ENCODE measurements around the gene BUB1B. TPM values are rescaled to one million over a fixed set of nuclear protein-coding genes. Genes with fewer than 3 reads are reported as not detected.

Gene BUB1B
- total RNA-seq, 2 experiments from 2014 or later: 1.4 to 2.4 TPM

DNA sequence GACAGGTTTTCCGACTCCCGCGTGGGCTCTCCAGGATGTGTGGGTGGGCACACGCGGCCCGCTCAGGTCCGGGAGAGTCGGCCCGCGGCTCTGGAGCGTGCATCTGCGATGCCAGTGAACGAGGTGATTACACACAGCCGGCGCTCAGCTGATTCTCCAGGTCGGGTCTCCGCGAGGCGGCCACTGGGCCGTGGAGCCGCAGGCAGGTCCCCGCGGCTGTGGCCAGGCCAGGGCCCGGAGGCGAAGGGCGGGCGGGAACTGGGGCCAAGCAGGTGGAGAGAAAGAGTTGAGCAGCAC is 91.2 kb downstream of the BUB1B start:
- CTCF ChIA-PET: no interaction called here
- intact Hi-C loops (cut with DNase I, micrococcal nuclease): no loop called here
- H3K4me3 ChIP-seq (ENCODE audit: low read length): peak overlapping the region; percentile 50

DNA sequence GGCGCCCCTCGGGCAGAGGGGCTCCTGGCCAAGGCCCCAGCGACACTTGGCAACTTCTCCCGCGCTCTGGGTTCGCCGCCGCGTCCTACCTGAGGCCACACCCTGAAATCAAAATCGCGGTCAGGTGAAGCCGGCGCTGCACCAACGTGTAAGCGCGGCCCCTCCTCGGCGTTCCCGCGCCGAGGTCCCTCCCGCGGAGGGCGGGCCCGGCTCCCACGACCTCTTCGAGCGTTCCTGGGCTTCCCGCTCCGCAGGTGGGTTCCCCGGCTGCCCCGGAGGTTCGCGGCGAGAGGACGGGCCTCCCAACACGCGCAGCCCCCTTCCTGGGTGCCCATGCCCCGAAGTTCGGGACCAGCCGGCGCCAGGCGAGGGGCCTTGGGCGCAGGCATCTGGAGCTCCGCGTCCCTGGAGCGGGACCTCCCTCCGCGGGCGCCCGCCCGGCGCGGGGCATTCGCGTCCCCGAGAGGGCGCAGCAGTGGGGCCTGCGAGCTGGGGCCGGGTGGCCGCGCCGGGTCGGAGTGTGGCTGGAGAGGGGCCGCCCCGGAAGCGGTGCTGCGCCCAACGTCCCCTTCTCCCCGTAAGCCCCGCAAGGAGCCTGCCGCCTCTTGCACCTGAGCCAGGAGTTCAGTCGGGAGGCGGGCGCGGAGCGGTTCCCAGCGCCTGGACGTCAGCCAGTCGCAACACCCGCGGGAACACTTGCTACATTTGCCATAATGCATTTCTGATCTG is 91.7 kb downstream of the BUB1B start:
- Histone ChIP-seq H3K4me1 (ENCODE audit: insufficient read depth, low read length) (peaks cover 26% of the 10 kb centered on the region), H3K9me3 (ENCODE audit: control insufficient read depth in 1 of 2, insufficient read depth in 1 of 2, low read length in 2 of 2) (no peaks in the 10 kb centered on the region), H3K27me3 (ENCODE audit: control insufficient read depth in 1 of 2, insufficient read depth in 2 of 2, low read length in 2 of 2) (peaks cover 20 to 30% of the 10 kb centered on the region in 2 experiments), H3K4me3 (ENCODE audit: low read length) (peak overlapping the region; percentile 50), H3K36me3 (ENCODE audit: insufficient read depth, low read length) (no peaks in the 10 kb centered on the region), H3K27ac (ENCODE audit: low read depth in 1 of 2, low read length in 2 of 2) (no peak overlapping the region)
- Mint-ChIP-seq H3K27ac (no peak overlapping the region), H3K4me3 (peak overlapping the region; percentile 74), H3K36me3 (ENCODE audit: low read depth) (no peaks in the 10 kb centered on the region), H3K9me3 (no peaks in the 10 kb centered on the region), H3K4me1 (ENCODE audit: low read depth) (peaks cover 9% of the 10 kb centered on the region), H3K27me3 (peaks cover 37% of the 10 kb centered on the region)
- DNase-seq (peak in 2 of 14 experiments; percentile 8 to 20), ATAC-seq (ENCODE audit: poor library complexity) (peak; percentile 55)
- intact Hi-C loops (cut with DNase I, micrococcal nuclease): no loop called here
- CTCF ChIA-PET: no interaction called here
- POLR2A ChIA-PET: interaction anchor here (0.5 to 0.6 kb wide), 2 partner anchors 73 to 288 kb away, joined by 3 to 4 read pairs; no protein-coding TSS in a partner anchor
- TF ChIP-seq, protein P1, sequence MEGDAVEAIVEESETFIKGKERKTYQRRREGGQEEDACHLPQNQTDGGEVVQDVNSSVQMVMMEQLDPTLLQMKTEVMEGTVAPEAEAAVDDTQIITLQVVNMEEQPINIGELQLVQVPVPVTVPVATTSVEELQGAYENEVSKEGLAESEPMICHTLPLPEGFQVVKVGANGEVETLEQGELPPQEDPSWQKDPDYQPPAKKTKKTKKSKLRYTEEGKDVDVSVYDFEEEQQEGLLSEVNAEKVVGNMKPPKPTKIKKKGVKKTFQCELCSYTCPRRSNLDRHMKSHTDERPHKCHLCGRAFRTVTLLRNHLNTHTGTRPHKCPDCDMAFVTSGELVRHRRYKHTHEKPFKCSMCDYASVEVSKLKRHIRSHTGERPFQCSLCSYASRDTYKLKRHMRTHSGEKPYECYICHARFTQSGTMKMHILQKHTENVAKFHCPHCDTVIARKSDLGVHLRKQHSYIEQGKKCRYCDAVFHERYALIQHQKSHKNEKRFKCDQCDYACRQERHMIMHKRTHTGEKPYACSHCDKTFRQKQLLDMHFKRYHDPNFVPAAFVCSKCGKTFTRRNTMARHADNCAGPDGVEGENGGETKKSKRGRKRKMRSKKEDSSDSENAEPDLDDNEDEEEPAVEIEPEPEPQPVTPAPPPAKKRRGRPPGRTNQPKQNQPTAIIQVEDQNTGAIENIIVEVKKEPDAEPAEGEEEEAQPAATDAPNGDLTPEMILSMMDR (IDR thresholded peaks at IDR 0.05): no peak

More for the DNA sequence above, 91.2 kb downstream of the BUB1B start:
- DNase-seq: no peak
- POLR2A ChIA-PET: interaction anchor here (0.6 kb wide), 1 partner anchor 73 kb away, joined by 4 read pairs; no protein-coding TSS in a partner anchor
- no peaks in the 10 kb centered on the region for H3K9me3 Mint-ChIP-seq
- peaks cover 26% of the 10 kb centered on the region for H3K4me1 ChIP-seq (ENCODE audit: insufficient read depth, low read length)
- peaks cover 20 to 30% of the 10 kb centered on the region in 2 experiments for H3K27me3 ChIP-seq (ENCODE audit: control insufficient read depth in 1 of 2, insufficient read depth in 2 of 2, low read length in 2 of 2)
- H3K4me3 Mint-ChIP-seq: no peak overlapping the region
- peaks cover 37% of the 10 kb centered on the region for H3K27me3 Mint-ChIP-seq
- no peaks in the 10 kb centered on the region for H3K36me3 Mint-ChIP-seq (ENCODE audit: low read depth)
- H3K27ac Mint-ChIP-seq: no peak overlapping the region
- no peaks in the 10 kb centered on the region for H3K9me3 ChIP-seq (ENCODE audit: control insufficient read depth in 1 of 2, insufficient read depth in 1 of 2, low read length in 2 of 2)
- H3K36me3 ChIP-seq (ENCODE audit: insufficient read depth, low read length): no peaks in the 10 kb centered on the region
- TF ChIP-seq, protein P1 (IDR thresholded peaks at IDR 0.05): no peak
- peaks cover 9% of the 10 kb centered on the region for H3K4me1 Mint-ChIP-seq (ENCODE audit: low read depth)
- no peak for ATAC-seq (ENCODE audit: poor library complexity)
- H3K27ac ChIP-seq (ENCODE audit: low read depth in 1 of 2, low read length in 2 of 2): no peak overlapping the region

DNA sequence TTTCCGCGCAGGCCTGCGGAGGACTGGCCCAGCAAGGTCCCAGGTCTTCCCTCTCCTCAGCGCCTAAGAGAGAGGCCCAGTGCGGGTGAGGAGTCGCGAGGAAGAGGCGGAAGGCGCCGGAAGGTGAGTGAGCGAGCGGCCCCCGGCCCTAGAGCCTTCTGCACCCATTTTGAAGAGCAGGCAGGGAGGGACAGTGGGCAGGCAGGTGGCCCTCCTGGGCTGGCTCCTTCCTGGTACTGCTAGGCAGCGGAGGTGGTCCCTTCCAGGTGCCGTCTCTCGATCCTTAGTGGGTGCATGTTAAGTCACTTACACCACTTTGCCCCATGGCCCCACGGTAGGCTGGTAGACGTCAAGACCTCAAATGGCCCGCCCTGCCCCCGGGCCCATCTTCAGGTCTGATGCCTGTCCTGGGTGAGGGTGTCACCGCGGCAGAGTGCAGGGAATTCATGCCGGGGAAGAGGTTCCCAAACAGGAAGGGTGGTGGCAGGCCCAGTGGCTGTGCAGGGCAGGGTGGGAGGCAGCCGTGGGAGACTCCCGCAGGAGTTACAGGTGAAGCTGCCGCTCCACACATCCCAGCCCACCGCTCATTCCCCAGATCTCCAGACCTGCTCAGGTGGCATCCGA is 92.4 kb downstream of the BUB1B start:
- Histone ChIP-seq H3K27me3 (ENCODE audit: control insufficient read depth in 1 of 2, insufficient read depth in 2 of 2, low read length in 2 of 2) (peaks cover 20 to 30% of the 10 kb centered on the region in 2 experiments), H3K4me3 (ENCODE audit: low read length) (peak overlapping the region; percentile 50), H3K9me3 (ENCODE audit: control insufficient read depth in 1 of 2, insufficient read depth in 1 of 2, low read length in 2 of 2) (no peaks in the 10 kb centered on the region), H3K36me3 (ENCODE audit: insufficient read depth, low read length) (no peaks in the 10 kb centered on the region), H3K4me1 (ENCODE audit: insufficient read depth, low read length) (peaks cover 26% of the 10 kb centered on the region), H3K27ac (ENCODE audit: low read depth in 1 of 2, low read length in 2 of 2) (no peak overlapping the region)
- CTCF ChIA-PET: no interaction called here
- H3K27me3 Mint-ChIP-seq: peaks cover 37% of the 10 kb centered on the region
- no peak overlapping the region for H3K27ac Mint-ChIP-seq
- no peaks in the 10 kb centered on the region for H3K9me3 Mint-ChIP-seq
- POLR2A ChIA-PET: interaction anchor here (0.5 kb wide), 1 partner anchor 289 kb away, joined by 3 read pairs; no protein-coding TSS in a partner anchor
- no peaks in the 10 kb centered on the region for H3K36me3 Mint-ChIP-seq (ENCODE audit: low read depth)
- peaks cover 9% of the 10 kb centered on the region for H3K4me1 Mint-ChIP-seq (ENCODE audit: low read depth)
- ATAC-seq (ENCODE audit: poor library complexity) (no peak), DNase-seq (no peak)
- TF ChIP-seq, protein P1 (IDR thresholded peaks at IDR 0.05): no peak
- intact Hi-C loops (cut with DNase I, micrococcal nuclease): no loop called here
- peak overlapping the region; percentile 74 for H3K4me3 Mint-ChIP-seq

Measured in CD4-positive, alpha-beta T cell (primary cell).